ENCODE data around the gene FOLR1.

DNA sequence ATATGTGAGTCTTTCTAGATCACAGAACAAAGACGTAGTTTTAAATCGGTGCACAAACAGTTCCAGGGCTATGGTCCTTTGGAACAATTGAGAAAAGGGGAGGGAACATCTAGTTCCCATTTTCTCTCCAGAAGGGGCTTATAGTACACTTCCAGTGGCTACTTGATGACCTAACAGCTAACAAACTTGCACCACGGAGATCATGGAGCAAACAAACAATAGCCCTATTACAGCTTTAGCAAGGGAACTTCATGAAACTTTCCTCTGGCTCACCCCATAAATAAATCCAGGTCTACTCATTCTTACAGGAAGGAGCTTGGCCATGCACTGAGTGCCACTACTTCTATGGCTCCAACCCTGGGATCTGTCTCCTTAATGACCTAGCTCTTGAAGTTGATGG, 16.3 kb downstream of the FOLR1 start:
- no peak for TF ChIP-seq CTCF (conservative IDR thresholded peaks at IDR 0.05 in 1 of 2, IDR thresholded peaks at IDR 0.05 in 1 of 2; ENCODE audit: low read depth in 1 of 2, low read length in 2 of 2)
- TF ChIP-seq EZH2 (IDR thresholded peaks at IDR 0.05; ENCODE audit: low read length, missing control alignments): no peak
